Activated naive CD4-positive, alpha-beta T cell treated with anti-CD3 and anti-CD28 coated beads, Interleukin-2, amount 50 U/mL, for 16 hours (primary cell): ENCODE data around the gene GPR107.

Source experiments
- DNase-seq: peaks from one replicate; pipeline ENCODE4 v3.0.0-alpha.2; 2020

The GPR107 gene

GRCh38 chr9:130139251-130139650 is 85.5 kb downstream of the GPR107 start:
- DNase-seq = no peak

GRCh38 chr9:130140706-130141105 is 87.0 kb downstream of the GPR107 start:
- DNase-seq = no peak

- DNase-seq = no peak
Observed at GRCh38 chr9:130142056-130142455, 88.3 kb downstream of the GPR107 start.

GRCh38 chr9:130142641-130143040 is 88.9 kb downstream of the GPR107 start:
- DNase-seq = no peak

- no peak for DNase-seq
Observed at GRCh38 chr9:130143279-130143893, 89.7 kb downstream of the GPR107 start.

- DNase-seq = no peak
Observed at GRCh38 chr9:130143958-130144366, 90.3 kb downstream of the GPR107 start.

- no peak for DNase-seq
Observed at GRCh38 chr9:130144703-130145102, 91.0 kb downstream of the GPR107 start.

- no peak for DNase-seq
Observed at GRCh38 chr9:130145658-130146057, 92.0 kb downstream of the GPR107 start.

GRCh38 chr9:130147198-130147597 is 93.5 kb downstream of the GPR107 start:
- DNase-seq = no peak

GRCh38 chr9:130147910-130148309 is 94.2 kb downstream of the GPR107 start:
- no peak for DNase-seq

GRCh38 chr9:130149031-130149430 is 95.3 kb downstream of the GPR107 start:
- DNase-seq = no peak

GRCh38 chr9:130149654-130150286 is 96.1 kb downstream of the GPR107 start:
- no peak for DNase-seq

GRCh38 chr9:130150779-130151382 is 97.2 kb downstream of the GPR107 start:
- no peak for DNase-seq

- no peak for DNase-seq
Observed at GRCh38 chr9:130154816-130155215, 101.1 kb downstream of the GPR107 start.

- DNase-seq = no peak
Observed at GRCh38 chr9:130155647-130156046, 101.9 kb downstream of the GPR107 start.

- no peak for DNase-seq
Observed at GRCh38 chr9:130156672-130157071, 103.0 kb downstream of the GPR107 start.

GRCh38 chr9:130157079-130157478 is 103.4 kb downstream of the GPR107 start:
- DNase-seq = no peak

GRCh38 chr9:130158001-130158400 is 104.3 kb downstream of the GPR107 start:
- DNase-seq = no peak

GRCh38 chr9:130159057-130159456 is 105.4 kb downstream of the GPR107 start:
- DNase-seq = no peak

GRCh38 chr9:130159915-130160670 is 106.4 kb downstream of the GPR107 start:
- DNase-seq = no peak

- no peak for DNase-seq
Observed at GRCh38 chr9:130160862-130161470, 107.3 kb downstream of the GPR107 start.

- no peak for DNase-seq
Observed at GRCh38 chr9:130165579-130165978, 111.9 kb downstream of the GPR107 start.

GRCh38 chr9:130166399-130166798 is 112.7 kb downstream of the GPR107 start:
- DNase-seq = no peak
